ENCODE measurements around the gene CFAP97D2. TPM values are rescaled to one million over a fixed set of nuclear protein-coding genes. Genes with fewer than 3 reads are reported as not detected.

The CFAP97D2 gene
- total RNA-seq, 1 donor from 2014 or later, result not detected

- intact Hi-C loops (cut with micrococcal nuclease), result loop anchor here (2.0 kb wide), 1 partner anchor 275 kb away; no protein-coding TSS in a partner anchor
- H3K27ac ChIP-seq (replicated peaks), result no peak overlapping the region
Measured at GRCh38 chr13:114226088-114226487, 47.0 kb downstream of the CFAP97D2 start.

GRCh38 chr13:114226699-114227323, 47.8 kb downstream of the CFAP97D2 start:
- Histone ChIP-seq H3K27ac (replicated peaks) (no peak overlapping the region), H3K4me3 (no peak overlapping the region), H3K9me3 (replicated peaks) (no peaks in the 10 kb centered on the region), H3K27me3 (ENCODE audit: low read depth) (peaks cover 38% of the 10 kb centered on the region), H3K36me3 (no peaks in the 10 kb centered on the region), H3K4me1 (peaks cover 15% of the 10 kb centered on the region)
- intact Hi-C loops (cut with micrococcal nuclease), result loop anchor here (2.0 kb wide), 1 partner anchor 276 kb away; no protein-coding TSS in a partner anchor
- DNase-seq, result peak; percentile 82
- peak; percentile 96 for TF ChIP-seq CTCF (IDR thresholded peaks at IDR 0.05; ENCODE audit: borderline replicate concordance)

More at GRCh38 chr13:114226088-114226487, 47.0 kb downstream of the CFAP97D2 start:
- no peak for DNase-seq
- Histone ChIP-seq H3K4me1 (peaks cover 15% of the 10 kb centered on the region), H3K36me3 (no peaks in the 10 kb centered on the region), H3K9me3 (replicated peaks) (no peaks in the 10 kb centered on the region), H3K4me3 (no peak overlapping the region), H3K27me3 (ENCODE audit: low read depth) (peaks cover 38% of the 10 kb centered on the region)
- no peak for TF ChIP-seq CTCF (IDR thresholded peaks at IDR 0.05; ENCODE audit: borderline replicate concordance)

- H3K27me3 ChIP-seq (ENCODE audit: low read depth), result peaks cover 38% of the 10 kb centered on the region
- no peak for DNase-seq
- intact Hi-C loops (cut with micrococcal nuclease), result loop anchor here (2.0 kb wide), 1 partner anchor 277 kb away; no protein-coding TSS in a partner anchor
- no peak for TF ChIP-seq CTCF (IDR thresholded peaks at IDR 0.05; ENCODE audit: borderline replicate concordance)
- no peak overlapping the region for H3K27ac ChIP-seq (replicated peaks)
- peaks cover 13% of the 10 kb centered on the region for H3K4me1 ChIP-seq
- no peak overlapping the region for H3K4me3 ChIP-seq
- no peaks in the 10 kb centered on the region for H3K9me3 ChIP-seq (replicated peaks)
- no peaks in the 10 kb centered on the region for H3K36me3 ChIP-seq
Measured at GRCh38 chr13:114227528-114227927, 48.5 kb downstream of the CFAP97D2 start.

GRCh38 chr13:114228176-114228575, 49.1 kb downstream of the CFAP97D2 start:
- H3K9me3 ChIP-seq (replicated peaks), result no peaks in the 10 kb centered on the region
- intact Hi-C loops (cut with micrococcal nuclease), result no loop called here

GRCh38 chr13:114229506-114229905, 50.4 kb downstream of the CFAP97D2 start:
- Histone ChIP-seq H3K4me1 (peaks cover 8% of the 10 kb centered on the region), H3K9me3 (replicated peaks) (no peaks in the 10 kb centered on the region), H3K36me3 (no peaks in the 10 kb centered on the region), H3K27ac (replicated peaks) (no peak overlapping the region), H3K27me3 (ENCODE audit: low read depth) (peaks cover 38% of the 10 kb centered on the region), H3K4me3 (no peak overlapping the region)
- intact Hi-C loops (cut with micrococcal nuclease), result no loop called here
- TF ChIP-seq CTCF (IDR thresholded peaks at IDR 0.05; ENCODE audit: borderline replicate concordance), result no peak
- DNase-seq, result no peak

More at GRCh38 chr13:114228176-114228575, 49.1 kb downstream of the CFAP97D2 start:
- no peak for DNase-seq
- H3K36me3 ChIP-seq, result no peaks in the 10 kb centered on the region
- H3K4me1 ChIP-seq, result peaks cover 8% of the 10 kb centered on the region
- H3K4me3 ChIP-seq, result no peak overlapping the region
- peak overlapping the region; percentile 31 for H3K27ac ChIP-seq (replicated peaks)
- H3K27me3 ChIP-seq (ENCODE audit: low read depth), result peaks cover 38% of the 10 kb centered on the region
- no peak for TF ChIP-seq CTCF (IDR thresholded peaks at IDR 0.05; ENCODE audit: borderline replicate concordance)

Measured in left ventricle myocardium inferior (tissue), 1 donor.